Frontal cortex (tissue), 4 donors: Measurements from ENCODE around the gene PRKCA. TPM values are rescaled to one million over a fixed set of nuclear protein-coding genes. Genes with fewer than 3 reads are reported as not detected.
"Not testable (repeated sequence)": the region's sequence is repeated elsewhere in the genome, so short reads cannot be mapped to it uniquely, and the experiment has no call there.

Experiments used
- DNase-seq, 2 donors: peaks; one replicate each; pipeline ENCODE4 v3.0.0; 2012; ENCODE audit warnings: low spot score in 2 of 2
- FAIRE-seq: peaks from 2 replicates; lab custom pipeline; 2012; peaks lifted over from hg19 to GRCh38; lab: Jason Lieb, UNC
- total RNA-seq: library from RNA; depleted of rRNA; stranded (reverse); fragments of >200 nt; gene quantifications from one replicate; pipeline ENCODE4 v1.2.3, GENCODE V29; 2014
- donor health status: control.
- donor health status: control.
- donor health status: control.

PRKCA gene
- total RNA-seq, 1 donor from 2014 or later = 24.9 TPM

DNA sequence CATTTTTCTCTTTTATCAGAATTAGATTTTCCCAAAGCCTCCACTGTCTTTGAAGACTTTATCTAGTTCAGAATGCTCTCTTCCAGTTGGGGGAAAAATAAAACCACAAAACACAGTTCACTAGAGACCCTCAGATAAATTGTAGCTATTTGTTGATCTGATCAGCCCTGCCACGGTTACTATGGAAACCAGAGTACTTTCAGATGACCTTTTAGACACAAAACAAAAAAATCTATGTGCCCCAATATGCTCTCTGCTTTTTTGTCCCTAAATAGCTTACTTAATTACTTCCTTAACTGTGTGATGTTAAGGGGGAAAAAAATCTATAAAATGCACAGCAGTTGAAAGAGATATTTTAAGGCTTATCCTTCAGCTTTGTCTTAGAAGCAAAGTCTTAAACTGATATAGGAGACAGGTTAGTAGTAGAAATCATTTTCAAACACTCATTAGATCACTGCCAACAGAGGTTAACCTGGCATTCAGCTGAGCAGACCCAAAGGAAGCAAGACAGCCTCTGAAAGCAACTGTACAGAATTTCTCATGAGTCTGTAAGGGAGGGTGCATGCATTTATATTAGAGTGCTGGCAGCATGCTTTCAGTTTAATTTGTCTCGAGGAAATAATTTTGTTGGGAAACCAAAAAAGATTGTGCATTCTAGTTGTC, 402.6 kb downstream of the PRKCA start:
- FAIRE-seq (no peak), DNase-seq (no peak)

DNA sequence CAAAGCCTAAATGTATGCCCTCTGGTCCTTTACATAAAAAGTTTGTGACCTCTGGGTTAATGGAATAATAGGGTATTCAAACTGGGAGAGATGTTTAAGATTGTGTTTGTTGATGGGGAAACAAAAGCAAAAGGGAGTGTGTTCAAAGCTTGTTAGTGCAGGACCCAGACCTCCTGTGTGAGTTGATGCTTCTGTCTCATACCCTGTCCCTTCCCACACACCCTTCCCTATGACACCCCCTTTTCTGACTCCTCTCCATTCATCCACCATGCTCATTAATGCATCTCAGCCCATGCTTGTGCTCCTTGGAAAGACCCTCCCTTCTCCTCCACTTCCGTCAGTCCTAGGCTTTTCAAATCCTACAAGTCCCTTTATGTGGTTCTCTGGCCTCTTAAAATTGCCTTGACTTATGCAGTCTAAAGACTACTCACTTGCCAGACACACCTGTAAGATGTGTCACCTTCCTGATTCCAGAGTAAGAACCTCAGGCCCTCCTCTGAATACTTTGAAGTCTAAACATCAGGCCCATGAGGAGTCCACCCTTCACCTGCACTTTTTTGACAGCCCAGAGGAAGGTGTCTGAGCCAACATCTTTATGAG, 404.5 kb downstream of the PRKCA start:
- FAIRE-seq (no peak), DNase-seq (no peak)

DNA sequence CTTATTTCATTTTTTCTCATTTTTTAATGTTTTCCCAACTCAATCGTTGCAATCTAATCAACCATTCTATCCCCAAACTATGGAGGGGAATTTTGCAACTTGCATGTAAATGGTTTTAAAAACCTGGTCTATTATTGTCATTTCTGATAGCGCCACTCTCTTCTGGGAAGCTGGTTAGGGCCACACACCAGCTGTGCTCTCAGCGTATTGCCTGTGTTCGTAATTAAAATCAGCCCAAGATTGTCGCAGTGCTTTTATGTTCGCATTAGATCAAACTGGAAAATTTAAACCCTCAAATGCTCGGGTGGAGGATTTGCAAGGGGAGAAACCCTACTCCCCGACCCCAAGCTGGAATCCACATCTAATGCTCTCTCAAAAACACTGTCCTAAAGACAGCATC, 409.0 kb downstream of the PRKCA start:
- DNase-seq (no peak), FAIRE-seq (no peak)

DNA sequence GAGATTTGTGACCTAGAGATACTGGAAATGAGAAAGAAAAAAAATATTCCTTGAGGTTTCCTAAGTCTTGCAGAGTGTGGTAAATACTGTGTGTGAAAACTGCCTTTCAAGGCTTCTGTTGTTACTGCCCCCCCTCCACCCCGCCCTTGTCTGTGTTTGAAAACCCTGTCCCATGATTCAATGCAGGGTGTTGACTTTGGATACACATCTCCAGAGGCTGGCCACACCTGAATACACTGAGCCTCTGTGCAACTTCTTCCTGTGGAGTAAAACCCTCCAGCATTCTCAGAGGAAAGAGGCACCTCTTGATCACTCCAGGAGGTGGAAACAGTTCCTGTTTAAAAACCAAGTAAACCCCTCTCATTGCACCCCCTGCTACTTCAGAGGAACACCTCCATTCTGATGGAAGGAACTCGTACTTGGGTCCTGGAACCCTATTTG, 409.5 kb downstream of the PRKCA start:
- FAIRE-seq (no peak), DNase-seq (no peak)

DNA sequence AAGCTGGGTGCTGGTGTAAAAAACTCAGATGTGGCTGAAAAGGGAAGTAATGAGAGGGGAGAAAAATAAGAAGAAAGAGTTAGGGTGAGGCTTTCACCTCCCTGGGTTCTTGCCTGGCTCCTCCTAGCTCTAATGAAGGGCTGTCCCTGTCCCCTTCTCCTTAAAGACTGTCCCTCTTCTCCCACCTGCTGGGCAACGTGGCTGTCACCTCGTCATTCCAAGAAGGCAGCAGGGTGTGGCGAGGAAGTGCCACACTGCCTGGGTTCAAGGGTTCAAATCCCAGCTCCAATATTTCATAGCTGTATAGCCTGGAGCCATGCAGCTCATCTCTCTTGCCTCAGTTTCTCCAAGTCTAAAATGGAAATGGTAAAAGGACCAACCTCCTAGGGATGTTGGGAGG, 410.0 kb downstream of the PRKCA start:
- DNase-seq (no peak), FAIRE-seq (no peak)

DNA sequence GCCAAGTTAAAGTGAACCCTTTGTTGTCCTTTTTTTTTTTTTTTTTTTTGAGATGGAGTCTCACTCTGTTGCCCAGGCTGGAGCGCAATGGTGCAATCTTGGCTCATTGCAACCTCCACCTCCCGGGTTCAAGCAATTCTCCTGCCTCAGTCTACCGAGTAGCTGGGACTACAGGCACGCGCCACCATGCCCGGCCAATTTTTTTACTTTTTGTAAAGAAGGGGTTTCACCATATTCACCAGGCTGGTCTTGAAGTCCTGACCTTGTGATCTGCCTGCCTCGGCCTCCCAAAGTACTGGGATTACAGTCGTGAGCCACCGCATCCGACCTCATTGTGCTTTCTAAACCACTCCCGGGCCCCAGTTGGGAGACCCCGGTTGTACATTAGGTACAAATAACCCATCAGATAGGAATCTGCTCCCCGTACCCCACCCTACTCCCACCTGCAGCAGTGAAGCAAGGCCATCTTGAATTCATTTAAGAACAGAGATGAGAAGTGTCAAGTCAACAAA, 410.7 kb downstream of the PRKCA start:
- not testable (repeated sequence) for DNase-seq, FAIRE-seq

DNA sequence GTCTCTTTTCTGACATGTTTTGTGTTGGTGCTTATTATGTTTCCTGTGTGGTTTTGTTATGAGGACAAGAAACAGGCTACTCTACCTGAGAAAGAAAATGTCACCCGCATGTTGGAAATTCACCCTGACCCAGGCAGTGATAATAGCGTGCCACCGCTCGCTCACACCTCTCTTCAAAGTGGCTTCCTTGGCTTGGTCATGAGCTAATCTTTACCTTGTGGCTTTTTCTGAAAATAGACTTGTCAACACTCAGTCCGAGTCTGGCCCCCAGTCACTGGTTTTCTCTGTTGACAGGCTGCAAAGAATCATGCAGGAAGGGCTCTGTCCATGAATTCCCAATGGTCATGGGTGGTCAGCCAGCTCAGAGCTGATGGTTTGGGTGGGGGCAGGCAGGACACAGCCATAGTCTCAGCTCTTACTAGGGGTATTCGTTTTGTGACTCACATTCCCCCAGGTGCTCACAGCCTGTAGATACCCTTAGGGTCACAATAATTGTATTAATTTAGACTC, 411.2 kb downstream of the PRKCA start:
- DNase-seq (no peak), FAIRE-seq (no peak)

DNA sequence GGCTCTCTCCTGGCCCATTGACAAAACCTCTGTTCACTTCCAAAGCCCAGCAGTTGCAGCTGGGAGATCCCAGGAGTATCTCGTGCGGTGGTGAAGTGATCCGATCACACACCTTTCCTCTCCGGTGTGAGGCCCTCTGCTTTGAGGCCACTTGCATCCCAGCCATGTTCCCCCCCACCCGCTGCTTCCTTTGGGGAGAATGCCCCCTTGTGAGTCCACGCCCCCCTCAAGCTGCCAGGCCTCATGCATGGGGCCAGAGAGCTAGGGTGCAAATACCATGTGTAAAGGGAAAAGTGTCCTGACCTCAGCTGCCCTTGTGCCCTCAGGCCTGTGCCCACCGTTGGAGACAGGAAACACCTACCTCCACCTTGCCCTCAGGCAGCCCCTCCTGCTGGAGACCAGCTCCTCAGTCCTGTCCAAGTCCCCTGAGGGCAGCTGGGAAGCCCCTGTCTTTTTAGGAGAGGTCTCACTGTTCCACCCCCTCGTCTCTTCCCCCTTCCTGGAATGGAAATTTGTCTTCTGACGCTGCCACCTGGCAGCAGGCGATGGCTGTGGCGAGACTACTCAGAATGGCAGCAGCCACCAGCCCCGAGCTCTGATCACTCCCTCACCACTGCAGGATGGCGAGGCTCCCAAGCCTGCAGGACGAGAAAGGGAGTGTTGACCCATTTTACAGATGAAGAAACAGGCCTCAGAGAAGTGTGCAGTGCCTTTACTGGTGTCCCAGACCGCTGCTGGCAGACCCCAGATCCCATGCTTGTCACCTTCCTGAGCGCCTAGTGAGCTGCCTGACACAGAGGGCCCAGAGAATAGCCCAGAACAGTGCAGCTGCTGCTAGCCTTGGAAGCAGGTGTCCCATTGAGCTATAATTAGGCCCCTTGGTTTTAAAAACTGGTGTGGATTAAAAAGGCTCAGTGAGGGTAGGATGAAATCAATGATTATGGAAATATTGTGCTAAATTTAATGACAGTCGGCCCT, 411.9 kb downstream of the PRKCA start:
- FAIRE-seq (no peak), DNase-seq (no peak)

DNA sequence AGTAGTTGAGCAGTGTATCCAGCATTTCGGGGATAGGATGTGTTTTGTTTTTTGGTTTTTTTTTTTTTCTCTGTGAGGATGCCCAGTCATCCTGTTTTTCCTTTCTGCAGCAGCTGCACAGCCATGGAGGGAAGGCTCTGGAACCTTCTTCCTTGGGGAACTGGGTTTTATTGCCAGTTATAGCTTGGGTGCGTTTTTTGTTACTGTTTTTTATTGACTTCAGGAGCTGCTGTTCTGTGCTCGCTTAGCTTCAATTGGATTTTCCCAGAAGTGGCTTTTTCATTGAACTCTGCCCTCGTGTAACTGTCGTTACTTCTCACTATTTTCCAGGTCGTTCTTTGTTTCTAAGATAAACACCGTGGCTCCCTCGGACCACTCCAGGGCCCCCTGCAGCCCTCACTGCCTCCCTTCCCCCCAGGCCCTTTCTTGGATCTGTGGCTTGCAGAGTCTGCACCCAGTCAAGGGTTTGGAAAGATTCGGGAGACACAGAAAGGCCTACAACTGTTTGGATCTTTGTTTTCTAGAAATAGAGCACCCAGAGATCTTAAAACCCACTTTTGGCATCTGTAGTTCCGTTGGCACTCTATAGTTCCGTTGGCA, 412.8 kb downstream of the PRKCA start:
- DNase-seq (no peak), FAIRE-seq (no peak)

DNA sequence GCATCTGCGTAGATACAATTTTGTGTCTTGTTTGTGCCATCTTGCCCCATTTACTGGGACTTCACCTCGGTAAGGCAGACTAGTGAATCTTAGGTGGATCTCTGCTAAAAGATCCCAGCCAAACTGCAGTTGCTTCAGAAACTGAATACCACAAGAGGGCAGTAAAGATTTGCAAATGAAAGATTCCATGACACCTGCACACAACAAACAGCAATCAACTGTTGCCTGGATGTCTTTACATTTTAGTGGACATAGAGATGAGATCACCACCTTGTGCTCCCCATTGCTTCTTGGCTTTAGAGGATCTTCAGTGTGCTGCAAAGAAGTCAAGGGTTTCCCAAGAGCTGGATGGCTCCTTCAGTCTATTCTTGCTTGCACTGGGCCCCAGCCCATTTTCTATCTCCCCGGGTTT, 413.3 kb downstream of the PRKCA start:
- no peak for FAIRE-seq
- DNase-seq = peak; percentile 20 to 54

DNA sequence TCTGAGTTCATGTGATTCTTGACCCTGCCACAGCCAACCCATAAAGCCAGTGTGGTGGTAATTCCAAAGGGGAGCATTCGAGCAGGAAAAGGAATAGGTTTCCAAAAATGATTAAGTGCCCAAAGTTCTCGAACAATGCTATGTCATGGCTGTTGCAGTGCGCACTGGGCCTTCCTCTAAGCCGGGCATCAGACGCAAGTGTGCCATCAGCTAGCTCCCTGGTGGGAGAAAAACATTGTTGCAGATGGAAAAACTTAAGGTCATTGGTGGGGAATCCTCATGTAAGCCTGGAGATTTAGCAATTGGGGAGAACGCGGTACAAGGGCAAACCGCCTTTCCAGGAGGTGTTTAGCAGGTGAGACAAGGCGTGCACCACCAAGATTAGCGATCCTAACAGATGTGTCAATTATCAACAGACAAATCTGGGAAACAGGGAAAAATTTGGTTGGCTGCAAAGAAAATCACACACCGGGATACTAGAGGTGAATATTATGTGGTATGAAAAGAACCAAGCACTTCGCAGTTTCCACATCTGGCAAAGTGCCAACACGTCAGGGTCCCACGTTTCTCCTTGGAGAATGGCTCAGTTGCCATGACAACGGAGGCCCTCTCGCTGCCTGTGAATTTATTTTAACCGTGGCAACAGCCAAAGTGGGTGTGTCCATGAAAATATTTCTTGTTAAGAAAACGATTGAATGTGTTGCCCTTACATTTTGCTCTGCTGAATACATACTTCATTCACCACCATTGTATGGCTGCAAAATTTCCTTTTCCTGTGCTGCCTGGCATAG, 414.0 kb downstream of the PRKCA start:
- no peak for DNase-seq

DNA sequence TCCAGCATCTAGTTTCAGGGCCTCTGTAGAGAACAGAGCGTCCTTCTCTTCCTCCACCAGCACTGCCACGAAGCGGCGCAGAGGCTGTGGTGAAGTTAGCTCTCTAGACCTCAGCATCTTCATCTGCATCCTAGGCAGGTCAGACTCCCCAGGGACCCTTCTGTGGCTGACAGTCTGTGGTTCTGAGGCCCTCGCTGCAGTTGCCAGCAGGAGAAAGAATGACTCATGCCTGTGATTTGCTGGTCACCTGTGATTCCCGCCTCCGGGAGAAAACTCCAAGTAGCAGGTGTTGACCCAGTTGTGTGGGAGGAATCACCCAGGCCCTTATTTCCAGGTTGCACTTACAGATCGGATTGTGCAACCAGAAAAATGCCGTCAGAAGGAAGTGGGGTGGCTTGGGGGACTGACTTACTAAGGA, 415.2 kb downstream of the PRKCA start:
- FAIRE-seq (no peak), DNase-seq (no peak)

More for the DNA sequence above, 414.0 kb downstream of the PRKCA start:
- no peak for FAIRE-seq

DNA sequence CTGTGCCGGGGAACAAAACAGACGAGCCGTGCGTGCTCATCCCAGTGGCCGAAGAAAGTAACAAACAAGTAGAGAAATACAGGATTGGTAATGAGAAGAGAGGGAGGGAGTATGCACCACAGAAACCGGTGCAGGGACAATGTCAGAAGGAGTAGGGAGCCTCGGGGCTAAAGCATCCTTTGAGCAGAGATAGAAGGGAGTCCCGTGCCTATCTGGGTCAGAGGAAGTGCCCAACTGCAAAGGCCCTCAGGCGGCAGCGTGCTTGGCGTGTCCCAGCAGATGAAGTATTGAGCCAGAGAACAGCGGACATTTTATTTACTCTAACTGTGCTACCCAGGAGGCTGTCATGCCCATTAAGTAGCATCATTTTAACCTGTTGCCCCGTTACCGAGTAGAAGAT, 417.6 kb downstream of the PRKCA start:
- FAIRE-seq (no peak), DNase-seq (no peak)

DNA sequence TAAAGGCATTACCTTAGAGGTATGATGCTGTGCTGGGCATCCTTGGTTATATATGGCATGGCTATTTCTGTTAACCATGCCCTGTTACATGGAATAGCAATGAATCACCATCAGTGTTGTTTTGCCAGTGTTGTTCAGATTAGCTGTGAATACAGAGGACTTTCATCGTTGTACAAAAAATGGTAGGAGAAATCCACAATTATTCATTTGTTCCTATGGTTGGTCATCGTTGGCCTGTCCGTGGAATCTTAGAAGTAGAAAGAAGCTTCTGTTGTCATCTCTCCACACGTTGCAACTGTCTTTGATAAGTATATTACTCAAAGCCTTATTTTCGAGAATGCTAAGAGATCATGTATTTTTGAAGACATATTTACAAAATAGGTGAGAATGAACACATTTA, 418.2 kb downstream of the PRKCA start:
- FAIRE-seq (peak; percentile 26), DNase-seq (no peak)

DNA sequence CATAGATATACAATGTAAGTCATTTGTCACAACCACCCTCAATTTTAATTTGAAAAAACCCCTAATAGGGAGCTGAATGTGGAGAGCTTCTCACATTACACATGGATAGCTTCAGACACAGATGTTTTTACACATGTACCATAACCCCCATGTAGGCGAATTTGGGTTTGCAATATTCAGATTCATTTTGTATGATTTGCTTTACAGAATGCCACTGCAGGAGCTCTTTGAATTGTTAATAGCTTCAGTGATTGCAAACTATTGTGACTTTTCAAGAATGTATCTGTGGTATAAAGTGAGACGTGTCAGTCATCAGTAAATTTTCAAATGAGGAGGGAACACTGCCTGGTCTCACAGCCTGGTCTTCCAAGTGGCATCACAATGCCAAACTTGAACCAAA, 419.9 kb downstream of the PRKCA start:
- FAIRE-seq (no peak), DNase-seq (no peak)

DNA sequence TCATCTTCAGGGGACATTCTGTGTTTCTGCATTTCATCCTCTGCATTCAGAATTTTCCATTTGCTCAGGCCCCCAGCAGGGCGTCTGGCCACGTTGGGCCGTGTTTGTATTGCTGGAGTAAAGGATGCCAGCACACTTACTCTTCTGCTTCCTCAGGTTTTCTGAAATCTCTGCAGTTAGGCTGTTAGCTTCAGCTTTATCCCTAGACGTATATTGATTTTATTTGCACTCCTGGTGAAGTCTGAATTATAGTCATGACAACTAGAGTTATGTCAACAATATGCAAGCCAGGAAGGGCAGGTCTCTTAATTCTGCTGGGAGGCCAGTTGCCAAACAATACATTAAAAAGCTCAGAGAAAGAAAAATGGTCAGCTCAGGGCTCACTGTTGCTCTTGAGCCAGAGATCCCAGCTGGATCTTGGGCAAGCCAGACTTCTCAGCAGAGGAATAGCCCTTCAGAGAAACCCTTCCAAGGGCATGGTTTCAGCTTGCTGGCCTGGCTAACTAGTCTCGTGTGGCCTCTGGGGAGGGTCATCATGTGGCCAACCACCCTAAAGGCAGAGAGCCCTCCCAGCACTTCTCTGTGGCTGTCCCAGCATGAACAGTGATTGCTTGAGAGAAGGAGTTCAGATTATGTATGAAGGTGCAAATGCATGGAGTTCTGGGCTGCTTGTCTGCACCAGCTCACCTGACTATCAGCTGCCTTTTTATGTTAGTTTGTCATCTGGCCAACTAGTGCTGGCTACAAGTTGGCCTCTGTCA, 422.3 kb downstream of the PRKCA start:
- no peak for DNase-seq
- FAIRE-seq = no peak

DNA sequence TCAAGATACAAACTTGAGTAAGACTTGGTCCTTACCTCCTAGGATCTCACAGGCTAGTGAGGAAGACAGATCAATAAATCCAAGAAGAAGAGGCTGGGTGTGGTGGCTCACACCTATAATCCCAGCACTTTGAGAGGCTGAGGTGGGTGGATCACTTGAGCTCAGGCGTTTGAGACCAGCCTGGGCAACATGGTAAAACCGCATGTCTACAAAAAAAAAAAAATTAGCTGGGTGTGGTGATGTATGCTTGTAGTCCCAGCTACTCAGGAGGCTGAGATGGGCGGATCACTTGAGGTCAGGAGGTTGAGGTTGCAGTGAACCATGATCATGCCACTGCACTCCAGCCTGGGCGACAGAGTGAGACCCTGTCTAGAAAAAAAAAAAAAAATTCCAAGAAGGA, 423.0 kb downstream of the PRKCA start:
- FAIRE-seq, DNase-seq: not testable (repeated sequence)

DNA sequence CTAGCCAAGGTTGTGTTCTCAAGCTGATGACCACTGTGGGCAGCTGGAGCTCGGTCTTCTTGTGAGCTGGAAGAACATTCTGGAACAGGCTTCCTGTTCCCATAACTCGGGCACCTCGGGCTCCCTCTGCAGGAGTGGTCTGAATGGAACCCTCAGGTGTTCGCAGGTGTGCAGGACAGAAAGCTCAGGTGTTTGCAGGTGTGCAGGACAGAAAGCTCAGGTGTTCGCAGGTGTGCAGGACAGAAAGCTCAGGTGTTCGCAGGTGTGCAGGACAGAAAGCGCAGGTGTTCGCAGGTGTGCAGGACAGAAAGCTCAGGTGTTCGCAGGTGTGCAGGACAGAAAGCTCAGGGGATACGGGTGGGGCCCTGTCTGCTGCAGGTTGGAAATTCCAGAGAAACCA, 423.5 kb downstream of the PRKCA start:
- no peak for FAIRE-seq
- DNase-seq = no peak
